Measurements from ENCODE around the gene DUSP15. TPM values are rescaled to one million over a fixed set of nuclear protein-coding genes. Genes with fewer than 3 reads are reported as not detected.

The DUSP15 gene
- total and polyA plus RNA-seq, 9 of the 15 experiments (the other 6 are each of a cell fraction or from before 2014, with no cell fraction given) = 0.34 TPM; not detected in 8

DNA sequence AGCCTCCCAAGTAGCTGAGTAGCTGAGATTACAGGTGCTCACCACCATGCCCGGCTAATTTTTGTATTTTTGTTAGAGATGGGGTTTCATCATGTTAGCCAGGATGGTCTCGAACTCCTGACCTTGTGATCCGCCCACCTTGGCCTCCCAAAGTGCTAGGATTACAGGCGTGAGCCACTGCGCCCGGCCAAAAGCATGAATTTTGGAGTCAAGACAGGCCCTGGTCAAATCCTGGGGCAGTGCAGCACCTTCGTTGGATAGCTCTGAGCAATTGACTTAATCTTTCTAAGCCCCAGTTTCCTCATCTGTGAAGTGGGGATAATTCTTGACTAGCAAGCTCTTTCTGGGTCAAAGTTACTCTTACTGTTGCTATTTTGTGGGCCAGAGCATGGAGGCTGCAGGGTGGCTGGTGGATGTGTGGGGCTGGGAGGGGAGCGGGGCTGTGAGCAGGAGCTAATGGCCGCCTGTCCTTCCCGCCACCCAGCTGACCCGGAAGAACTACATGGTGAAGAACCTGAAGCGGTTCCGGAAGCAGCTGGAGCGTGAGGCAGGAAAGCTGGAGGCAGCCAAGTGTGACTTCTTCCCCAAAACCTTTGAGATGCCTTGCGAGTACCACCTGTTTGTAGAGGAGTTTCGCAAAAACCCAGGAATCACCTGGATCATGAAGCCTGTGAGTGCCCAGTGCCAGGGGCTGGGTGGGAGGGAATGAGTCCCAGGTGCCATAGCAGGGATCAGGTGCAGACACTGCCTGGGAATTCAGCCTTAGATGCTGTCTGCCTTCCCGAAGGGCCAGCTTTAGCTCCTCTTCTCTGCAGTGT, 39.1 kb upstream of the DUSP15 start (continued):
- TF ChIP-seq NUFIP1 (IDR thresholded peaks at IDR 0.05; ENCODE audit: partially characterized antibody) (no peak), EGR1 (conservative IDR thresholded peaks at IDR 0.05) (peak; percentile 17; the same call in 1 of the 2 replicates), SIRT6 (IDR thresholded peaks at IDR 0.05; ENCODE audit: low read depth, low read length) (no peak), ZNF354B (CRISPR knock-in tag; IDR thresholded peaks at IDR 0.05) (no peak), SRSF7 (optimal IDR thresholded peaks at IDR 0.05; ENCODE audit: low read depth, low read length) (no peak), CHD1 (IDR thresholded peaks at IDR 0.05; ENCODE audit: low read length) (no peak), HDAC6 (IDR thresholded peaks at IDR 0.05; ENCODE audit: low read depth, low read length) (no peak), RBM14 (IDR thresholded peaks at IDR 0.05; ENCODE audit: borderline replicate concordance, insufficient read depth, low read depth, low read length) (no peak), RBM22 (IDR thresholded peaks at IDR 0.05; ENCODE audit: low read depth, low read length, poor library complexity, severe bottlenecking) (no peak)
- TF ChIP-seq, protein P1, sequence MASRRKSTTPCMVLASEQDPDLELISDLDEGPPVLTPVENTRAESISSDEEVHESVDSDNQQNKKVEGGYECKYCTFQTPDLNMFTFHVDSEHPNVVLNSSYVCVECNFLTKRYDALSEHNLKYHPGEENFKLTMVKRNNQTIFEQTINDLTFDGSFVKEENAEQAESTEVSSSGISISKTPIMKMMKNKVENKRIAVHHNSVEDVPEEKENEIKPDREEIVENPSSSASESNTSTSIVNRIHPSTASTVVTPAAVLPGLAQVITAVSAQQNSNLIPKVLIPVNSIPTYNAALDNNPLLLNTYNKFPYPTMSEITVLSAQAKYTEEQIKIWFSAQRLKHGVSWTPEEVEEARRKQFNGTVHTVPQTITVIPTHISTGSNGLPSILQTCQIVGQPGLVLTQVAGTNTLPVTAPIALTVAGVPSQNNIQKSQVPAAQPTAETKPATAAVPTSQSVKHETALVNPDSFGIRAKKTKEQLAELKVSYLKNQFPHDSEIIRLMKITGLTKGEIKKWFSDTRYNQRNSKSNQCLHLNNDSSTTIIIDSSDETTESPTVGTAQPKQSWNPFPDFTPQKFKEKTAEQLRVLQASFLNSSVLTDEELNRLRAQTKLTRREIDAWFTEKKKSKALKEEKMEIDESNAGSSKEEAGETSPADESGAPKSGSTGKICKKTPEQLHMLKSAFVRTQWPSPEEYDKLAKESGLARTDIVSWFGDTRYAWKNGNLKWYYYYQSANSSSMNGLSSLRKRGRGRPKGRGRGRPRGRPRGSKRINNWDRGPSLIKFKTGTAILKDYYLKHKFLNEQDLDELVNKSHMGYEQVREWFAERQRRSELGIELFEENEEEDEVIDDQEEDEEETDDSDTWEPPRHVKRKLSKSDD (conservative IDR thresholded peaks at IDR 0.05; ENCODE audit: low read length) = no peak
- TF ChIP-seq, protein P2, sequence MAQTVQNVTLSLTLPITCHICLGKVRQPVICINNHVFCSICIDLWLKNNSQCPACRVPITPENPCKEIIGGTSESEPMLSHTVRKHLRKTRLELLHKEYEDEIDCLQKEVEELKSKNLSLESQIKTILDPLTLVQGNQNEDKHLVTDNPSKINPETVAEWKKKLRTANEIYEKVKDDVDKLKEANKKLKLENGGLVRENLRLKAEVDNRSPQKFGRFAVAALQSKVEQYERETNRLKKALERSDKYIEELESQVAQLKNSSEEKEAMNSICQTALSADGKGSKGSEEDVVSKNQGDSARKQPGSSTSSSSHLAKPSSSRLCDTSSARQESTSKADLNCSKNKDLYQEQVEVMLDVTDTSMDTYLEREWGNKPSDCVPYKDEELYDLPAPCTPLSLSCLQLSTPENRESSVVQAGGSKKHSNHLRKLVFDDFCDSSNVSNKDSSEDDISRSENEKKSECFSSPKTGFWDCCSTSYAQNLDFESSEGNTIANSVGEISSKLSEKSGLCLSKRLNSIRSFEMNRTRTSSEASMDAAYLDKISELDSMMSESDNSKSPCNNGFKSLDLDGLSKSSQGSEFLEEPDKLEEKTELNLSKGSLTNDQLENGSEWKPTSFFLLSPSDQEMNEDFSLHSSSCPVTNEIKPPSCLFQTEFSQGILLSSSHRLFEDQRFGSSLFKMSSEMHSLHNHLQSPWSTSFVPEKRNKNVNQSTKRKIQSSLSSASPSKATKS (CRISPR knock-in tag; IDR thresholded peaks at IDR 0.05) = no peak
- TF ChIP-seq, protein P3, sequence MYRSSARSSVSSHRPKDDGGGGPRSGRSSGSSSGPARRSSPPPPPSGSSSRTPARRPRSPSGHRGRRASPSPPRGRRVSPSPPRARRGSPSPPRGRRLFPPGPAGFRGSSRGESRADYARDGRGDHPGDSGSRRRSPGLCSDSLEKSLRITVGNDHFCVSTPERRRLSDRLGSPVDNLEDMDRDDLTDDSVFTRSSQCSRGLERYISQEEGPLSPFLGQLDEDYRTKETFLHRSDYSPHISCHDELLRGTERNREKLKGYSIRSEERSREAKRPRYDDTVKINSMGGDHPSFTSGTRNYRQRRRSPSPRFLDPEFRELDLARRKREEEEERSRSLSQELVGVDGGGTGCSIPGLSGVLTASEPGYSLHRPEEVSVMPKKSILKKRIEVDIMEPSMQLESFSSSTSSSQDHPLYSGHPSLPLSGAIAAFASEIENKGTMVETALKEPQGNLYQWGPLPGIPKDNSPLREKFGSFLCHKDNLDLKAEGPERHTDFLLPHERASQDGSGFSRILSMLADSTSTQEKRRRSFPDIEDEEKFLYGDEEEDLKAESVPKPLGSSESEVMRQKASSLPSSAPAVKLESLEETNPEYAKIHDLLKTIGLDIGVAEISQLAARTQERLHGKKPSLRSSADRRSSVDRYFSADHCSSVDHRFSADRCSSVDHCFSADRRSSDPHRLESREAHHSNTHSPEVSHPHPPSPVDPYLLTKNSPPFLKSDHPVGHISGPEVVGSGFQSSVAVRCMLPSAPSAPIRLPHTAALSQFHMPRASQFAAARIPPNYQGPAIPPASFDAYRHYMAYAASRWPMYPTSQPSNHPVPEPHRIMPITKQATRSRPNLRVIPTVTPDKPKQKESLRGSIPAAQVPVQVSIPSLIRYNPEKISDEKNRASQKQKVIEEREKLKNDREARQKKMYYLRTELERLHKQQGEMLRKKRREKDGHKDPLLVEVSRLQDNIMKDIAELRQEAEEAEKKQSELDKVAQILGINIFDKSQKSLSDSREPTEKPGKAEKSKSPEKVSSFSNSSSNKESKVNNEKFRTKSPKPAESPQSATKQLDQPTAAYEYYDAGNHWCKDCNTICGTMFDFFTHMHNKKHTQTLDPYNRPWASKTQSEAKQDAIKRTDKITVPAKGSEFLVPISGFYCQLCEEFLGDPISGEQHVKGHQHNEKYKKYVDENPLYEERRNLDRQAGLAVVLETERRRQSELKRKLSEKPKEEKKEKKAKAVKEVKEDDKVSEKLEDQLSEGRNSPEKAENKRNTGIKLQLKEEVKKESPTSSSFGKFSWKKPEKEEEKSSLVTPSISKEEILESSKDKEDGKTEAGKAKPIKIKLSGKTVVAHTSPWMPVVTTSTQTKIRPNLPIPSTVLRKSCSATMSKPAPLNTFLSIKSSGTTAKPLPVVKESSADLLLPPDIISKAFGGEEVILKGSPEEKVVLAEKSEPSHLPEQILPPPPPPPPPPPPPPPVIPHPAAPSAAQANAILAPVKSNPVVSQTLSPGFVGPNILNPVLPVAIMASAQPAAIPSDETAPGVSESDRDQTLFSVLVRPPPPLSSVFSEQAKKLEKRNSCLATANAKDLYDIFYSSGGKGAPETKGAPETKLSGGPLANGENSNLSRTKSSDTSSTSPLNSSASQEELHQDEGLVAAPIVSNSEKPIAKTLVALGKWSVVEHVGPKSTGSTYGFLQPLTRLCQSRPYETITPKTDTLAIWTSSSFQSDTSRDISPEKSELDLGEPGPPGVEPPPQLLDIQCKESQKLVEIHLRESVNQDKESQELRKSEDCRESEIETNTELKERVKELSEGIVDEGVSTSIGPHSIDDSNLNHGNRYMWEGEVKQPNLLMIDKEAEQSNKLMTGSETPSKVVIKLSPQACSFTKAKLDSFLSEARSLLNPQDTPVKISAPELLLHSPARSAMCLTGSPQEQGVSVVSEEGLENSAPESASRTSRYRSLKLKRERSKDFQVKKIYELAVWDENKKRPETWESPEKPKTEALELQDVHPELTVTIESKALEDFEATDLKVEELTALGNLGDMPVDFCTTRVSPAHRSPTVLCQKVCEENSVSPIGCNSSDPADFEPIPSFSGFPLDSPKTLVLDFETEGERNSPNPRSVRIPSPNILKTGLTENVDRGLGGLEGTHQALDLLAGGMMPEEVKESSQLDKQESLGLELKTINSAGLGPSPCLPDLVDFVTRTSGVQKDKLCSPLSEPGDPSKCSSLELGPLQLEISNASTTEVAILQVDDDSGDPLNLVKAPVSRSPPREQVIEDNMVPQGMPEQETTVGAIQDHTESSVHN (IDR thresholded peaks at IDR 0.05; ENCODE audit: borderline replicate concordance in 1 of 2, low read depth in 1 of 2) = no peak
